Measurements from ENCODE around the gene KIAA1755. TPM values are rescaled to one million over a fixed set of nuclear protein-coding genes. Genes with fewer than 3 reads are reported as not detected.

Gene KIAA1755
- polyA plus RNA-seq, 1 experiment: 2.9 TPM

- DNase-seq (ENCODE audit: low read depth, low spot score): no peak
- no peak overlapping the region for H3K4me3 ChIP-seq (ENCODE audit: low read depth, low read length)
- TF ChIP-seq CTCF (IDR thresholded peaks at IDR 0.05; ENCODE audit: low read depth, low read length): no peak
- CTCF ChIA-PET: interaction anchor here (0.9 to 2.0 kb wide), 3 partner anchors 12 to 118 kb away, joined by 4 to 17 read pairs (median 12); no protein-coding TSS in a partner anchor
- H3K27me3 ChIP-seq (ENCODE audit: control insufficient read depth, insufficient read depth, low read length): no peaks in the 10 kb centered on the region
- no peak overlapping the region for H3K27ac ChIP-seq (ENCODE audit: low read depth, low read length)
- POLR2A ChIA-PET: no interaction called here
- H3K9me3 ChIP-seq (ENCODE audit: control insufficient read depth, insufficient read depth, low read length): no peaks in the 10 kb centered on the region
Observed at GRCh38 chr20:38175304-38176180, 85.0 kb downstream of the KIAA1755 start.

DNA sequence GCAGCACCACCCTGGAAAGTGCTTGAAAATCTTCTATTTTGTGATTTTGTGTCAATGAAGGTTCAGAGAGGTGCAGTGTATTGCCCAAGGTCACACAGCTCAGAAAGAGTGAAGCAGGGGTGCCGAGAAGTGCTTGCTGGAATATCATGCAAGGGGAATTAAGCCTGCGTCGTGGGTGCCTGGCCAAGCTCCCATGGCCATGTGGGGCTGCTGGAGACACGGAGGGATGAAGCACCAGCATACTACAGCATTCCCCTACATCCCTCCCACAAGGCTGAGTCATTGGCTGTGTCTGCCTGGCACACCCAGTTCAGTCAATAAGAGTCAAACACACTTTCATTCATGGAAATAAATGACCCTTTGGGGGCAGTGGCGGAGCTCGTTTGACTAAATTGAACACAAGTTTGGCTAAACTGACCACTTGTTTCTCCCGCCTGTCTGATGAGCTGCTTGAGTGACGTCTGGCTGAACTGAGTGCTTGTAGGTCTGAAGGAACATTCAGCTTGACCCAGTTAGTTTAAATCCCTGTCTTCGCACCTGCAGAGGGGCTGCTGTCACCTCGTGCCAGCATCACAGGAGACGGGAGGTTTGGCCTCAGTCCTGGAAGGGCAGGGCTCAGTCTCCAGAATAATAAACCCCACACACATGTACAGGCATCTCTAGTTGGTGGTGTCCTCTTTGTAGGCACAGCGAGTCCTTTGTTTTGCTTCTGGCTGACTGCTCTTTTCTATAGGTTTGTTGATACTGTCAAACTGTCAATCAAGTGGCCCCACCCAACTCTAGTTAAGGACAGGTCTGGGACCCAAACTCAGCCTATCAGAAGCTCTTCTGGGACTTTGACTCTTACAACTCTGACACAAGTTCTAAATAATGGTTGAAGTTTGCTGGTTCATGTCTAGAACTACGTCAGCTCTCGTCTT lies 87.0 kb downstream of the KIAA1755 start:
- TF ChIP-seq CTCF (IDR thresholded peaks at IDR 0.05; ENCODE audit: low read depth, low read length): peak; percentile 13; the same call in 1 of the 2 replicates
- H3K27me3 ChIP-seq (ENCODE audit: control insufficient read depth, insufficient read depth, low read length): no peaks in the 10 kb centered on the region
- DNase-seq (ENCODE audit: low read depth, low spot score): peak; percentile 43
- H3K4me3 ChIP-seq (ENCODE audit: low read depth, low read length): no peak overlapping the region
- POLR2A ChIA-PET: interaction anchor here (0.6 to 1.3 kb wide), 4 partner anchors 44 to 140 kb away, joined by 3 to 4 read pairs (median 4); partner anchors contain the start of gene RPRD1B
- CTCF ChIA-PET: interaction anchor here (0.6 to 4.4 kb wide), 6 partner anchors 18 to 610 kb away, joined by 3 to 42 read pairs (median 4); no protein-coding TSS in a partner anchor
- peak overlapping the region; percentile 42 for H3K27ac ChIP-seq (ENCODE audit: low read depth, low read length)
- H3K9me3 ChIP-seq (ENCODE audit: control insufficient read depth, insufficient read depth, low read length): no peaks in the 10 kb centered on the region

GRCh38 chr20:38172408-38172807 lies 88.1 kb downstream of the KIAA1755 start:
- TF ChIP-seq CTCF (IDR thresholded peaks at IDR 0.05; ENCODE audit: low read depth, low read length): peak; percentile 58
- CTCF ChIA-PET: interaction anchor here (0.6 to 4.4 kb wide), 6 partner anchors 19 to 514 kb away, joined by 3 to 42 read pairs (median 4); no protein-coding TSS in a partner anchor
- POLR2A ChIA-PET: no interaction called here
- H3K27ac ChIP-seq (ENCODE audit: low read depth, low read length): no peak overlapping the region
- no peaks in the 10 kb centered on the region for H3K9me3 ChIP-seq (ENCODE audit: control insufficient read depth, insufficient read depth, low read length)
- no peak overlapping the region for H3K4me3 ChIP-seq (ENCODE audit: low read depth, low read length)
- H3K27me3 ChIP-seq (ENCODE audit: control insufficient read depth, insufficient read depth, low read length): no peaks in the 10 kb centered on the region
- DNase-seq (ENCODE audit: low read depth, low spot score): no peak

- ChIA-PET POLR2A (no interaction called here), CTCF (interaction anchor here (1.5 to 4.4 kb wide), 4 partner anchors 23 to 97 kb away, joined by 3 to 42 read pairs (median 5); no protein-coding TSS in a partner anchor)
- no peak for TF ChIP-seq CTCF (IDR thresholded peaks at IDR 0.05; ENCODE audit: low read depth, low read length)
- no peak overlapping the region for H3K4me3 ChIP-seq (ENCODE audit: low read depth, low read length)
- no peaks in the 10 kb centered on the region for H3K27me3 ChIP-seq (ENCODE audit: control insufficient read depth, insufficient read depth, low read length)
- DNase-seq (ENCODE audit: low read depth, low spot score): no peak
- no peaks in the 10 kb centered on the region for H3K9me3 ChIP-seq (ENCODE audit: control insufficient read depth, insufficient read depth, low read length)
- H3K27ac ChIP-seq (ENCODE audit: low read depth, low read length): peak overlapping the region; percentile 73
Observed at GRCh38 chr20:38171675-38172043, 88.9 kb downstream of the KIAA1755 start.
